Left lung (tissue), 10 donors: ENCODE measurements around the gene PCDHA4. TPM values are rescaled to one million over a fixed set of nuclear protein-coding genes. Genes with fewer than 3 reads are reported as not detected.
A peak's percentile ranks its signal among the peaks of the same experiment; 100 is the strongest.
"Not testable (repeated sequence)": the region's sequence is repeated elsewhere in the genome, so short reads cannot be mapped to it uniquely, and the experiment has no call there.

Experiments used
- ATAC-seq: fragments of 200-7000 bp; cut with Tn5 transposase; one replicate; pipeline ENCODE4 v1.9.1; 2020; ENCODE audit warnings: moderate library complexity
- DNase-seq, 4 donors: peaks; one replicate each; pipeline ENCODE4 v3.0.0-alpha.2; 2013 to 2020
- H3K27ac ChIP-seq, 2 donors: fragments of 200-600 bp; sonication (generic) in 1 of 2; one replicate each; pipeline versions ENCODE4 v1.5.0 to v1.8.0; 2020 to 2021
- H3K27me3 ChIP-seq, 2 donors: fragments of 200-600 bp; sonication (generic) in 1 of 2; one replicate each; pipeline versions ENCODE4 v1.5.0 to v1.8.0; 2020 to 2021
- H3K36me3 ChIP-seq, 2 donors: fragments of 200-600 bp; sonication (generic) in 1 of 2; one replicate each; pipeline versions ENCODE4 v1.5.0 to v1.8.0; 2020 to 2021
- H3K4me1 ChIP-seq, 2 donors: fragments of 200-600 bp; one replicate each; pipeline ENCODE4 v1.8.0; 2021
- H3K4me3 ChIP-seq, 2 donors: fragments of 200-600 bp; sonication (generic) in 1 of 2; one replicate each; pipeline versions ENCODE4 v1.5.0 to v1.8.0; 2020 to 2021; ENCODE audit warnings: mild to moderate bottlenecking in 1 of 2
- H3K9me3 ChIP-seq, 2 donors: fragments of 200-600 bp; sonication (generic) in 1 of 2; one replicate each; pipeline versions ENCODE4 v1.5.0 to v1.8.0; 2020 to 2021
- CTCF ChIP-seq, 2 donors: fragments of 200-600 bp; sonication (generic) in 1 of 2; IDR thresholded peaks; one replicate each; pipeline versions ENCODE4 v1.5.0 to v1.8.0; 2021; ENCODE audit warnings: antibody characterized with exemption in 2 of 2
- intact Hi-C, 2 donors: fragments of 100-400 bp; cut with DNase I; formaldehyde crosslinking; loops; one replicate each; pipeline versions ENCODE4 v1.11.2 to v1.14.2; 2022
- polyA plus RNA-seq, 6 donors: library from polyadenylated mRNA; unstranded; fragments of 120-200 nt; gene quantifications; one replicate each; pipeline ENCODE4 v1.2.1, GENCODE V29; 2013; ENCODE audit not compliant: insufficient read length in 6 of 6
- total RNA-seq, 2 donors: library from RNA; stranded (reverse); fragmentation: NEBNext Ultra II Directional; extraction: Animal tissue kit (Norgen Biotek cat#: 25700); gene quantifications; one replicate each; pipeline ENCODE4 v1.2.1, GENCODE V29; 2021
- donor health status: DM: no; HTN: yes; CAD: no.
- donor health status: DM: no; HTN: no; CAD: no.

Gene PCDHA4
- total and polyA plus RNA-seq, 8 donors, result 0.20 to 0.79 (median 0.50) TPM

GRCh38 chr5:140808889-140809291 is 2.0 kb downstream of the PCDHA4 start:
- H3K27ac ChIP-seq, result no peak overlapping the region
- intact Hi-C loops, result no loop called here
- ATAC-seq, result no peak

GRCh38 chr5:140821375-140822280 is 14.8 kb downstream of the PCDHA4 start, which contains the start of gene PCDHA5:
Gene PCDHA5 (plus strand): TSS chr5:140821613.
- TF ChIP-seq CTCF (IDR thresholded peaks at IDR 0.05), result peak in 1 of 2 donors; percentile 32
- intact Hi-C loops, result no loop called here
- DNase-seq, result peak in 1 of 4 donors; percentile 57
- Histone ChIP-seq H3K4me1 (no peaks in the 10 kb centered on the region), H3K4me3 (no peak within 1 kb of the TSS), H3K9me3 (peaks cover 0 to 38% of the 10 kb centered on the region in 2 donors), H3K36me3 (no peaks in the 10 kb centered on the region), H3K27ac (no peak within 1 kb of the TSS), H3K27me3 (peaks cover 6 to 62% of the 10 kb centered on the region in 2 donors)
- ATAC-seq, result no peak

More at GRCh38 chr5:140808889-140809291, 2.0 kb downstream of the PCDHA4 start:
- H3K4me1 ChIP-seq, result no peaks in the 10 kb centered on the region
- H3K4me3 ChIP-seq, result no peak overlapping the region
- peak in 1 of 4 donors; percentile 77 for DNase-seq
- H3K27me3 ChIP-seq, result peaks cover 0 to 21% of the 10 kb centered on the region in 2 donors
- peaks cover 0 to 58% of the 10 kb centered on the region in 2 donors for H3K9me3 ChIP-seq
- TF ChIP-seq CTCF (IDR thresholded peaks at IDR 0.05), result no peak
- no peaks in the 10 kb centered on the region for H3K36me3 ChIP-seq

- DNase-seq (no peak), ATAC-seq (no peak)
- TF ChIP-seq CTCF (IDR thresholded peaks at IDR 0.05), result no peak
- H3K36me3 ChIP-seq, result no peaks in the 10 kb centered on the region
- H3K4me1 ChIP-seq, result no peaks in the 10 kb centered on the region
- intact Hi-C loops, result no loop called here
- H3K4me3 ChIP-seq, result no peak overlapping the region
- peaks cover 0 to 36% of the 10 kb centered on the region in 2 donors for H3K9me3 ChIP-seq
- peaks cover 11 to 68% of the 10 kb centered on the region in 2 donors for H3K27me3 ChIP-seq
- H3K27ac ChIP-seq, result no peak overlapping the region
These were observed 15.4 kb downstream of the PCDHA4 start for GRCh38 chr5:140822281-140822629.

- ATAC-seq, H3K4me1 ChIP-seq, intact Hi-C loops, H3K36me3 ChIP-seq, H3K4me3 ChIP-seq, H3K27ac ChIP-seq: not testable (repeated sequence)
- Histone ChIP-seq H3K27me3 (peaks cover 18 to 75% of the 10 kb centered on the region in 2 donors), H3K9me3 (peaks cover 0 to 41% of the 10 kb centered on the region in 2 donors)
- DNase-seq, result peak in 1 of 4 donors; percentile 71
These were observed 16.1 kb downstream of the PCDHA4 start for GRCh38 chr5:140822969-140823368.

DNA sequence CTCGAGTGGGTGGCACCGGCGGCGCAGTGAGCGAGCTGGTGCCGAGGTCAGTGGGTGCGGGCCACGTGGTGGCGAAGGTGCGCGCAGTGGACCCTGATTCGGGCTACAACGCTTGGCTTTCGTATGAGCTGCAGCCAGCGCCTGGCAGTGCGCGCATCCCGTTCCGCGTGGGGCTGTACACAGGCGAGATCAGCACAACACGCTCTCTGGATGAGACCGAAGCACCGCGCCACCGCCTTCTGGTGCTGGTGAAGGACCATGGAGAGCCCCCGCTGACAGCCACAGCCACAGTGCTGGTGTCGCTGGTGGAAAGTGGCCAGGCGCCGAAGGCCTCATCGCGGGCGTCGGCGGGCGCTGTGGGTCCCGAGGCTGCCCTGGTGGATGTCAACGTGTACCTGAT is 16.6 kb downstream of the PCDHA4 start:
- Histone ChIP-seq H3K27me3 (peaks cover 21 to 79% of the 10 kb centered on the region in 2 donors), H3K9me3 (peaks cover 0 to 46% of the 10 kb centered on the region in 2 donors), H3K36me3 (no peaks in the 10 kb centered on the region), H3K4me3 (no peak overlapping the region), H3K4me1 (no peaks in the 10 kb centered on the region), H3K27ac (no peak overlapping the region)
- ATAC-seq (no peak), DNase-seq (peak in 1 of 4 donors; percentile 72)
- no peak for TF ChIP-seq CTCF (IDR thresholded peaks at IDR 0.05)
- intact Hi-C loops, result no loop called here
